Mucosa of descending colon (tissue), 3 donors: Measurements from ENCODE around the gene MSH2. TPM values are rescaled to one million over a fixed set of nuclear protein-coding genes. Genes with fewer than 3 reads are reported as not detected.

Source experiments
- ATAC-seq: fragments of 200-7000 bp; cut with Tn5 transposase; one replicate; pipeline ENCODE4 v1.9.1; 2020; ENCODE audit warnings: mild to moderate bottlenecking, moderate library complexity
- DNase-seq, 3 donors: peaks; one replicate each; pipeline ENCODE4 v3.0.0-alpha.2; 2020
- H3K36me3 ChIP-seq: fragments of 200-600 bp; one replicate; pipeline ENCODE4 v1.8.0; 2021; ENCODE audit warnings: low read depth, mild to moderate bottlenecking
- H3K4me1 ChIP-seq: fragments of 200-600 bp; one replicate; pipeline ENCODE4 v1.8.0; 2021; ENCODE audit warnings: low read depth, mild to moderate bottlenecking
- H3K4me3 ChIP-seq: fragments of 200-600 bp; one replicate; pipeline ENCODE4 v1.8.0; 2021; ENCODE audit warnings: mild to moderate bottlenecking
- H3K9me3 ChIP-seq: fragments of 200-600 bp; one replicate; pipeline ENCODE4 v1.8.0; 2021; ENCODE audit warnings: mild to moderate bottlenecking
- intact Hi-C, 2 donors: fragments of 100-400 bp; cut with DNase I in 1 of 2; cut with micrococcal nuclease in 1 of 2; formaldehyde crosslinking; loops; one replicate each; pipeline versions ENCODE4 v1.11.0 to v1.11.1; 2022; cut with DNase I, micrococcal nuclease
- total RNA-seq, 3 donors: library from RNA; stranded (reverse); fragmentation: NEBNext Ultra II Directional in 2 of 3; extraction: Animal tissue kit (Norgen Biotek cat#: 25700) in 2 of 3; gene quantifications; one replicate each; pipeline versions ENCODE4 v1.2.1 to v1.2.4, GENCODE V29; 2021 to 2023
- TF ChIP-seq, protein P1 (sequence below): fragments of 200-600 bp; IDR thresholded peaks from one replicate; pipeline ENCODE4 v1.8.0; 2022; ENCODE audit warnings: antibody characterized with exemption, mild to moderate bottlenecking
- donor health status: DM: no; HTN: no; CAD: no; lungs with moderate emphysema.
- donor health status: DM: no; HTN: no; CAD: no.
- donor health status: DM: no; HTN: yes; CAD: no.

Gene MSH2
- total RNA-seq, 3 donors from 2014 or later: 10.7 to 17.4 (median 12.8) TPM

DNA sequence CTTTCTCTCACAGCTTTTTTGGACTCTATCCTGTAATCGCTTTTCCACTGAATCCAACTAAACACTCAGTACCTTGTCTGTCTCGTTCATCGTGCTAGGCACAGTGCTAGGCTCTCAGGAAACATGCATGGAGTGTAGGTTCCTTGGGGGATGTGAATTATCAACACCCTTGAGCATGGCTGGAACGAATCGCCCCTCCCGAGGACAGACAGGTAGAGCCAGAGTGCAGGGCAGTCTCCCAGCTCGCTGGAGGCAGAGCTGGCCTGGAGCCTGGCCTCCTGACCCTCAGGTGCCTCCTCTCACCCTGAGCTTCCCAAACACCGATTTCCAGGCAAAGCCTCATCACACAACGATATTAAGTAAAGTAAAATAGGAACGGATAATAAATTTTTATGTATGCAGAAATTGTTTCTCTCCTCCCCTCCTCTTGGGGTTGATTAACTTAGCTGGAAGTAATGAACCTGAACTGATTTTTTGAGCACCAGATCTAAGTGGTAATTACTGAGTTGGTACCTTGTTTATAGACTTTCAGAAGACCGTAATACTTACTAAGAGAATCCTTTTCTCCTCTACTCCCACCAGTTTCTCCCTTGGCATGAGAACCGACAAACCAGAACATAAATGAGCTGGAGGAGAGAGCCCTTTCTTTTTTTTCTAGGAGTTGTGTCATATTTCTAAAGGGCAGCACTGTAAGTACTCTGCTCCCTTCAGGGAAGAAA is 90.5 kb downstream of the MSH2 start:
- Histone ChIP-seq H3K36me3 (no peaks in the 10 kb centered on the region), H3K9me3 (no peaks in the 10 kb centered on the region), H3K4me1 (no peaks in the 10 kb centered on the region), H3K4me3 (no peak overlapping the region)
- DNase-seq (no peak), ATAC-seq (no peak)
- TF ChIP-seq, protein P1, sequence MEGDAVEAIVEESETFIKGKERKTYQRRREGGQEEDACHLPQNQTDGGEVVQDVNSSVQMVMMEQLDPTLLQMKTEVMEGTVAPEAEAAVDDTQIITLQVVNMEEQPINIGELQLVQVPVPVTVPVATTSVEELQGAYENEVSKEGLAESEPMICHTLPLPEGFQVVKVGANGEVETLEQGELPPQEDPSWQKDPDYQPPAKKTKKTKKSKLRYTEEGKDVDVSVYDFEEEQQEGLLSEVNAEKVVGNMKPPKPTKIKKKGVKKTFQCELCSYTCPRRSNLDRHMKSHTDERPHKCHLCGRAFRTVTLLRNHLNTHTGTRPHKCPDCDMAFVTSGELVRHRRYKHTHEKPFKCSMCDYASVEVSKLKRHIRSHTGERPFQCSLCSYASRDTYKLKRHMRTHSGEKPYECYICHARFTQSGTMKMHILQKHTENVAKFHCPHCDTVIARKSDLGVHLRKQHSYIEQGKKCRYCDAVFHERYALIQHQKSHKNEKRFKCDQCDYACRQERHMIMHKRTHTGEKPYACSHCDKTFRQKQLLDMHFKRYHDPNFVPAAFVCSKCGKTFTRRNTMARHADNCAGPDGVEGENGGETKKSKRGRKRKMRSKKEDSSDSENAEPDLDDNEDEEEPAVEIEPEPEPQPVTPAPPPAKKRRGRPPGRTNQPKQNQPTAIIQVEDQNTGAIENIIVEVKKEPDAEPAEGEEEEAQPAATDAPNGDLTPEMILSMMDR: no peak
- intact Hi-C loops: no loop called here

DNA sequence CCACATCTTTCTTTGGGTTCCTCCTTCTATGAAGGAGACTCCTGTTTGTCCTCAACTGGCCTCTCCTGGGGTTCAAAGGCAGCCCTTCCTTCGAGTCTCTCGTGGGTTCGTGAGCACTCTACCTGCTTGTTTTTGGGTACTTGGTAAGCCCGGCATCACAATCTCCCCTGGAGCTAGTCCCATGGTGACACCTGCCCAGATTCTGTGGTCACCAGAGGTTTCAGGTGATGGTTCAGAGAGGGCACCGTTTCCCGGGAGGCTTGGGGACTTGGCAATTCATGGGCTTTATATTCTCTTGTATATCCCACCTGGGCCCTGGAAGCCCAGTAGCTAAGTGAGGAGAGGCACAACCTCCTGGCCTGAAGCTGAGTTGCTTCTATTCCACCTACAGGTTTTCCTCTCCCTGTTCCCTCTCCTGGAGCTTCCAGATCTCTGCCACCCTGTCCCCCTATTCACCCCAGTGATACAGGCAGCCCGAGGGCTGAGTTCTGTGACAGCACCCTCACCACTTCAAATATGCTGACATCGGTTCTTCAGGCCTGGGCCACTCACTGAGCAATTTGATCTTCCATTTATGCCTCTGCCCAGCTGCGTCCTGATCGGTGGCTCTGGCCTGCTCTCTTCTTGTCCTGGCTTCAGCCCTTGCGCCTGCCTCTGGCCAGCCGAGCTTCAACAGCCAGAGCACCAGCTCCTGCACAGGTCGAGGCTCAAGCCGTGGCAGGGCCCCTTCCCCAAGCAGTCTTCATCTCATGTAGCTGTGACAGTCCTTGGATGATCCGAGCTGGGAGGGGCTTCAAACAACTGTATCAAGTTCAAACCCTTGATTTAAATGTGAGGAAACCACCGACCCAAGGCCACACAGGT is 91.5 kb downstream of the MSH2 start:
- TF ChIP-seq, protein P1: no peak
- no peaks in the 10 kb centered on the region for H3K36me3 ChIP-seq
- DNase-seq (no peak), ATAC-seq (no peak)
- H3K4me3 ChIP-seq: no peak overlapping the region
- peaks cover 7% of the 10 kb centered on the region for H3K9me3 ChIP-seq
- no peaks in the 10 kb centered on the region for H3K4me1 ChIP-seq
- intact Hi-C loops: no loop called here

DNA sequence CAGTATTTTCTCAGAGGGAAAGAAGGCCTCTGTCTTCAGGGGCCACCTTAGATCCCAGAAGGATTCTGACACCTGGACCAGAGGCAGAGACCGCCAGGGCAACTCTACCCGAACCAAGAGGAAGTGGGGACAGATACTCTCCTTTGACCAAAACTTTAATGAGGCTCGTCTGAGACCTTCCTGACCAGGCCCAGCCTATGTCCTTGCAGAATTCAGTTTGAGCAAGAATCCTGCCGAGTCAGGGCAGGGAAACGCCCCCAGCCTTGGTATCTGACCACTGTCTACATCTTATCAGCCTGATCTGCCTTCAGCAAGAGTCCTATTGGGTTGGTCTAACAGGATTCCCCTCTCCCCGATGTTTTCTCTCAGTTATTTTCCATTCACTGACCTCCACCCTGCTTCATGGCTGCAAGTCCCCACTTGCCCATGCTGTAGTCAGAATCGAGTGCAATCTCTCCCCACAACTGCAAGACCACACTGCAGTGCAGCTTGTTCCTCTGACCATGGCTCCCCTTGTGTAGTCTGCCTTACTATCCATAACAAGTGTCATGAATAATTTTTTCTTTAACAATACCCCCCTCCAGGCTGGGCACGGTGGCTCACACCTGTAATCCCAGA is 95.0 kb downstream of the MSH2 start:
- DNase-seq (no peak), ATAC-seq (no peak)
- Histone ChIP-seq H3K36me3 (no peaks in the 10 kb centered on the region), H3K4me3 (no peak overlapping the region), H3K9me3 (peaks cover 19% of the 10 kb centered on the region), H3K4me1 (no peaks in the 10 kb centered on the region)
- TF ChIP-seq, protein P1: no peak
- intact Hi-C loops: no loop called here

DNA sequence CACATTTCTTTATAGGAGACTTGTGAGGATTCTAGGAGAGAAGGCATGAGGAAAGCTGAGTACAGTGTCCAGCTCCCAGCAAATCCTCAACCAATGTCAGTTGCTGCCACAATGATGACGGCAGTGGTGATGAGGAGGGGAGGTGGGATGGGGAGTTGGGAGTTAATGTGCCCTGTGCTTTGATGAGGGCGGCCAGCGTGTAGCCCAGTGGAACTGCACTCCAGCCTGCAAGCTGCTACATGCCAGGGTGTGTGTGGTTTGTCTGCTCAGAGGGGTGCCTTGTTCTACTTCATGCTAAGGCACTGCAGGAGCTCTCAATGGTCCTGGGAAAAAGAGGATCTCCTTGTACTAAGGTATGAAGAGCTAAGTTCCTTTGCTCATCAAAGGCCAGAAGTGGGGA is 96.1 kb downstream of the MSH2 start:
- no peaks in the 10 kb centered on the region for H3K4me1 ChIP-seq
- intact Hi-C loops: no loop called here
- H3K36me3 ChIP-seq: no peaks in the 10 kb centered on the region
- H3K9me3 ChIP-seq: peaks cover 19% of the 10 kb centered on the region
- ATAC-seq (no peak), DNase-seq (no peak)
- TF ChIP-seq, protein P1: no peak
- no peak overlapping the region for H3K4me3 ChIP-seq

DNA sequence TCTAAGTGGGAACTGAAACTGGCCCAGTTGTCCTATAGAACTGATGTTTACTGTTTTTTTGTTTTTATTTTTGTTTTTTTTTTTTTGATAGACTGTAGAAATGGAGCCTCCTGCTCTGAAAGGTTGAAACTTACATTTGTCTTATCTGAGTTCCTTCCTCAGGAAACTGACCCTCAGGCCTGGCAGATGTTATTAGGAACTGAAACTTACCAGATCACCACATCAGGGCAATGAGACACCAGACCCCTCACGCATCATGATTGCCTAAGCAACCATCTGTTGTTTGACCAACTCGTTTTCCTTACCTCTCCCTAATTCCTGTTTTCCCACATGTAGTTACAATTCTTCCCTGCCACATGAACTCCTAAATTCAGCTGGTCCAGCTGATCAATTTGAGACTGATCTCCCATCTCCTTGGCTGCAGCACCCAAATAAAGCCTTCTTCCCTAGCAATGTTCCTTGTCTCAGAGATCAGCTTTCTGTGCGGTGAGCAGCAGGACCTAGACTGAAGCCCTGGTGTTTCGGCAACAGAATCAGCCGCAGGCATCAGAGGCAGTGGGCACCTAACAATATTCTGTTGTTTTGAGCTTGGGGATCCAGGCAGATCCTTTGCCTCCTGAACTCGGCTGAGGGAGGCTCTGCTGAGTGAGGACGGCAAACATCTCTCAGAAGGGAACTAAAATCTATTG is 96.8 kb downstream of the MSH2 start:
- TF ChIP-seq, protein P1: no peak
- intact Hi-C loops: no loop called here
- H3K4me1 ChIP-seq: no peaks in the 10 kb centered on the region
- peaks cover 19% of the 10 kb centered on the region for H3K9me3 ChIP-seq
- ATAC-seq (no peak), DNase-seq (no peak)
- no peaks in the 10 kb centered on the region for H3K36me3 ChIP-seq
- H3K4me3 ChIP-seq: no peak overlapping the region
